Kidney (tissue), 14 donors: ENCODE results near the gene PDZD2. TPM values are rescaled to one million over a fixed set of nuclear protein-coding genes. Genes with fewer than 3 reads are reported as not detected.

Experiments
- DNase-seq, 5 donors: peaks; one replicate each; pipeline ENCODE4 v3.0.0-alpha.2; 2013 to 2020
- FAIRE-seq: peaks from 2 replicates; lab custom pipeline; 2012; peaks lifted over from hg19 to GRCh38; lab: Jason Lieb, UNC
- H3K27ac ChIP-seq, 2 donors: one replicate each; pipeline ENCODE4 v1.7.0; 2013; ENCODE audit warnings: low read depth in 2 of 2, low read length in 2 of 2, inconsistent platforms in 1 of 2
- H3K27me3 ChIP-seq: one replicate; pipeline ENCODE4 v1.7.1; 2013; ENCODE audit warnings: low read length, inconsistent platforms; ENCODE audit not compliant: control insufficient read depth, insufficient read depth
- H3K36me3 ChIP-seq, 3 donors: one replicate each; pipeline versions ENCODE4 v1.7.0 to v1.7.1; 2013; ENCODE audit warnings: low read length in 3 of 3, control low read depth in 1 of 3, inconsistent platforms in 1 of 3; ENCODE audit not compliant: insufficient read depth in 3 of 3, control insufficient read depth in 2 of 3
- H3K4me1 ChIP-seq, 3 donors: one replicate each; pipeline versions ENCODE4 v1.7.0 to v1.7.1; 2013; ENCODE audit warnings: low read length in 3 of 3, inconsistent platforms in 1 of 3, low read depth in 1 of 3; ENCODE audit not compliant: control insufficient read depth in 2 of 3, insufficient read depth in 2 of 3
- H3K4me3 ChIP-seq, 3 donors: one replicate each; pipeline versions ENCODE4 v1.7.0 to v1.8.1; 2013; ENCODE audit warnings: low read length in 3 of 3, control low read depth in 1 of 3, inconsistent platforms in 1 of 3
- H3K9ac ChIP-seq, 3 donors: one replicate each; pipeline versions ENCODE4 v1.7.0 to v1.7.1; 2013; ENCODE audit warnings: low read length in 3 of 3, control low read depth in 1 of 3, inconsistent platforms in 1 of 3
- H3K9me3 ChIP-seq, 3 donors: one replicate each; pipeline versions ENCODE4 v1.7.0 to v1.7.1; 2013; ENCODE audit warnings: low read length in 3 of 3, control low read depth in 1 of 3, inconsistent platforms in 1 of 3; ENCODE audit not compliant: control insufficient read depth in 2 of 3, insufficient read depth in 1 of 3
- CTCF ChIP-seq: IDR thresholded peaks from 3 replicates; pipeline ENCODE4 v1.5.1; 2012; ENCODE audit warnings: mild to moderate bottlenecking, moderate library complexity, borderline replicate concordance; ENCODE audit not compliant: insufficient read depth; ENCODE audit errors: extremely low read depth
- intact Hi-C: fragments of 100-400 bp; cut with DNase I; formaldehyde crosslinking; loops from one replicate; pipeline ENCODE4 v1.11.1; 2022
- polyA plus RNA-seq: library from polyadenylated mRNA; stranded (reverse); fragments of 350-450 nt; fragmentation: Illumina TruSeq; extraction: RNeasy Lipid Tissue Mini Kit (QIAGEN cat#74804); gene quantifications from one replicate; pipeline ENCODE4 v1.2.3, GENCODE V29; 2014; ENCODE audit warnings: low read depth, low replicate concordance; ENCODE audit not compliant: insufficient read depth
- total RNA-seq: library from RNA; stranded (reverse); fragmentation: NEBNext Ultra II Directional; extraction: Animal tissue kit (Norgen Biotek cat#: 25700); gene quantifications from one replicate; pipeline ENCODE4 v1.2.1, GENCODE V29; 2021
- donor health status: control.
- donor health status: control.
- donor health status: control.
- donor health status: control.
- donor health status: control.
- donor health status: DM: yes; HTN: yes; CAD: no.
- donor health status: Normal renal cell carcinoma (clear cell type).

The PDZD2 gene
- total and polyA plus RNA-seq, 2 donors from 2014 or later, result 6.2 to 14.8 TPM

GRCh38 chr5:31859096-31859495, 220.2 kb downstream of the PDZD2 start:
- no peaks in the 10 kb centered on the region for H3K27me3 ChIP-seq
- DNase-seq (no peak), FAIRE-seq (no peak)
- no peak overlapping the region for H3K4me3 ChIP-seq
- TF ChIP-seq CTCF, result no peak
- intact Hi-C loops, result no loop called here
- no peak overlapping the region for H3K27ac ChIP-seq
- peaks cover 0 to 13% (median 0%) of the 10 kb centered on the region in 3 donors for H3K9me3 ChIP-seq
- H3K36me3 ChIP-seq, result peaks cover 0 to 2% (median 0%) of the 10 kb centered on the region in 3 donors
- no peak overlapping the region for H3K9ac ChIP-seq
- H3K4me1 ChIP-seq, result peaks cover 0 to 2% (median 0%) of the 10 kb centered on the region in 3 donors

- H3K4me1 ChIP-seq, result peaks cover 0 to 2% (median 0%) of the 10 kb centered on the region in 3 donors
These were observed 221.3 kb downstream of the PDZD2 start for GRCh38 chr5:31860278-31860677.

GRCh38 chr5:31860726-31861433, 221.9 kb downstream of the PDZD2 start:
- H3K9ac ChIP-seq, result no peak overlapping the region
- peaks cover 0 to 2% (median 0%) of the 10 kb centered on the region in 3 donors for H3K4me1 ChIP-seq
- FAIRE-seq, result no peak
- H3K27me3 ChIP-seq, result no peaks in the 10 kb centered on the region
- no peak for TF ChIP-seq CTCF
- no peak overlapping the region for H3K27ac ChIP-seq
- no peak overlapping the region for H3K4me3 ChIP-seq
- H3K9me3 ChIP-seq, result peaks cover 0 to 13% (median 0%) of the 10 kb centered on the region in 3 donors
- H3K36me3 ChIP-seq, result peaks cover 0 to 2% (median 0%) of the 10 kb centered on the region in 3 donors
- DNase-seq, result no peak
- intact Hi-C loops, result no loop called here

More at GRCh38 chr5:31860278-31860677, 221.3 kb downstream of the PDZD2 start:
- no peaks in the 10 kb centered on the region for H3K27me3 ChIP-seq
- H3K4me3 ChIP-seq, result no peak overlapping the region
- peaks cover 0 to 2% (median 0%) of the 10 kb centered on the region in 3 donors for H3K36me3 ChIP-seq
- DNase-seq, result no peak
- FAIRE-seq, result no peak
- H3K9ac ChIP-seq, result no peak overlapping the region
- intact Hi-C loops, result no loop called here
- H3K27ac ChIP-seq, result no peak overlapping the region
- no peak for TF ChIP-seq CTCF
- H3K9me3 ChIP-seq, result peaks cover 0 to 13% (median 0%) of the 10 kb centered on the region in 3 donors
